Measurements from ENCODE around the gene TMEM179. TPM values are rescaled to one million over a fixed set of nuclear protein-coding genes. Genes with fewer than 3 reads are reported as not detected.

The TMEM179 gene
- total and polyA plus RNA-seq, 2 of the 13 experiments (the other 11 are each of a cell fraction or from before 2014, with no cell fraction given), result not detected

DNA sequence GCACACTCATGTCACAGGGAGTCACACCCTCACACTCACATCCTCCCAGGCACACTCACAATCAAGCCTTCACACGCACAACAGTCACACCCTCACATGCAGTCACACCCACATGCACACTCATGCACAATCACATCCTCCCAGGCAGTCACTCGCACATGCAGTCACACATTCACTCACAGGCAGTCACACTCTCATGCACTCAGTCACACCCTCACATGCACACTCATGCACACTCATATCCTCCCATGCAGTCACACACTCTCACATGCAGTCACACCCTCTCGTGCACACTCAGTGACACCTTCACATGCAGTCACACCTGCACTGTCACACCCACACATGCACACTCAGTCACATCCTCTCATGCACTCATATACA, 12.3 kb downstream of the TMEM179 start:
- H3K79me2 ChIP-seq (ENCODE audit: insufficient read depth, low read length), result no peaks in the 10 kb centered on the region
- CTCF ChIA-PET (ENCODE audit: low intra/inter-chr PET ratio, low total read pairs), result no interaction called here
- no peak for FAIRE-seq
- in situ Hi-C loops (cut with HindIII; ENCODE audit: extremely low pct_ligation_motif_present, low pct_unique_long_range_greater_than_20kb) (no loop called here), intact Hi-C loops (cut with micrococcal nuclease; ENCODE audit: unreplicated experiment) (no loop called here)
- no peak overlapping the region for H3K4me2 ChIP-seq (ENCODE audit: low read depth, low read length)
- H2AFZ ChIP-seq (ENCODE audit: low read length), result no peak overlapping the region
- H3K27ac ChIP-seq (ENCODE audit: extremely low read length, insufficient read depth, low read length), result no peak overlapping the region
- 24% methylated on average over 3 of the region's 3 CpGs for WGBS (ENCODE audit: low lambda C conversion rate)
- ATAC-seq, result no peak
- no peaks in the 10 kb centered on the region for H3K4me1 ChIP-seq (ENCODE audit: insufficient read depth, low read length)
- H3K9me3 ChIP-seq (ENCODE audit: low read length), result no peaks in the 10 kb centered on the region
- no peaks in the 10 kb centered on the region for H3K36me3 ChIP-seq (replicated peaks in 1 of 2; ENCODE audit: control insufficient read depth in 1 of 2, insufficient read depth in 2 of 2, low read length in 2 of 2)
- no peak for DNase-seq (ENCODE audit: low spot score)
- POLR2A ChIA-PET, result no interaction called here
- BruUV-seq (replicated peaks), result no TSS peak
- H3K27me3 ChIP-seq (ENCODE audit: control insufficient read depth in 1 of 2, insufficient read depth in 2 of 2, low read length in 2 of 2), result peaks cover 23 to 81% of the 10 kb centered on the region in 2 experiments; a peak in 4 of 5 replicates
- TF ChIP-seq ZNF136 (CRISPR knock-in tag; IDR thresholded peaks at IDR 0.05; ENCODE audit: low read depth) (no peak), FOXA1 (IDR thresholded peaks at IDR 0.05) (no peak), FOXA1 (CRISPR knock-in tag; IDR thresholded peaks at IDR 0.05) (no peak), ZNF253 (CRISPR knock-in tag; IDR thresholded peaks at IDR 0.05; ENCODE audit: borderline replicate concordance) (no peak), KDM2A (CRISPR knock-in tag; IDR thresholded peaks at IDR 0.05; ENCODE audit: borderline replicate concordance, low read depth) (no peak), SATB2 (CRISPR knock-in tag; IDR thresholded peaks at IDR 0.05) (no peak), ZNF563 (CRISPR knock-in tag; IDR thresholded peaks at IDR 0.05) (no peak), CREB1 (IDR thresholded peaks at IDR 0.05) (peak; percentile 62; the same call in 1 of the 2 replicates), CREB1 (CRISPR knock-in tag; IDR thresholded peaks at IDR 0.05) (no peak), EED (CRISPR knock-in tag; IDR thresholded peaks at IDR 0.05) (no peak)
- TF ChIP-seq, protein P1, sequence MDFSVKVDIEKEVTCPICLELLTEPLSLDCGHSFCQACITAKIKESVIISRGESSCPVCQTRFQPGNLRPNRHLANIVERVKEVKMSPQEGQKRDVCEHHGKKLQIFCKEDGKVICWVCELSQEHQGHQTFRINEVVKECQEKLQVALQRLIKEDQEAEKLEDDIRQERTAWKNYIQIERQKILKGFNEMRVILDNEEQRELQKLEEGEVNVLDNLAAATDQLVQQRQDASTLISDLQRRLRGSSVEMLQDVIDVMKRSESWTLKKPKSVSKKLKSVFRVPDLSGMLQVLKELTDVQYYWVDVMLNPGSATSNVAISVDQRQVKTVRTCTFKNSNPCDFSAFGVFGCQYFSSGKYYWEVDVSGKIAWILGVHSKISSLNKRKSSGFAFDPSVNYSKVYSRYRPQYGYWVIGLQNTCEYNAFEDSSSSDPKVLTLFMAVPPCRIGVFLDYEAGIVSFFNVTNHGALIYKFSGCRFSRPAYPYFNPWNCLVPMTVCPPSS (IDR thresholded peaks at IDR 0.05), result 0 out of 2 replicates have a peak, but pooled peaks have one; percentile 18
- TF ChIP-seq, protein P2, sequence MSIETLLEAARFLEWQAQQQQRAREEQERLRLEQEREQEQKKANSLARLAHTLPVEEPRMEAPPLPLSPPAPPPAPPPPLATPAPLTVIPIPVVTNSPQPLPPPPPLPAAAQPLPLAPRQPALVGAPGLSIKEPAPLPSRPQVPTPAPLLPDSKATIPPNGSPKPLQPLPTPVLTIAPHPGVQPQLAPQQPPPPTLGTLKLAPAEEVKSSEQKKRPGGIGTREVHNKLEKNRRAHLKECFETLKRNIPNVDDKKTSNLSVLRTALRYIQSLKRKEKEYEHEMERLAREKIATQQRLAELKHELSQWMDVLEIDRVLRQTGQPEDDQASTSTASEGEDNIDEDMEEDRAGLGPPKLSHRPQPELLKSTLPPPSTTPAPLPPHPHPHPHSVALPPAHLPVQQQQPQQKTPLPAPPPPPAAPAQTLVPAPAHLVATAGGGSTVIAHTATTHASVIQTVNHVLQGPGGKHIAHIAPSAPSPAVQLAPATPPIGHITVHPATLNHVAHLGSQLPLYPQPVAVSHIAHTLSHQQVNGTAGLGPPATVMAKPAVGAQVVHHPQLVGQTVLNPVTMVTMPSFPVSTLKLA (IDR thresholded peaks at IDR 0.05), result peak; percentile 70
- no peak overlapping the region for H3K9ac ChIP-seq (ENCODE audit: insufficient read depth, low read depth, low read length)
- H3K4me3 ChIP-seq (replicated peaks in 1 of 3; ENCODE audit: insufficient read depth in 1 of 3, low read depth in 2 of 3, low read length in 3 of 3), result no peak overlapping the region
- peaks cover 7% of the 10 kb centered on the region; the same call in 1 of the 2 replicates for H4K20me1 ChIP-seq (ENCODE audit: insufficient read depth, low read length)

Data from HepG2 (cell line).